Measurements from ENCODE around the gene PLCH2.

GRCh38 chr1:2529784-2530512 is 53.9 kb downstream of the PLCH2 start, which contains the start of gene HES5:
- TF ChIP-seq POLR2A (IDR thresholded peaks at IDR 0.05) (no peak), CTCF (IDR thresholded peaks at IDR 0.05) (no peak)

All from transverse colon (tissue), 3 donors.